H1 (cell line): Measurements from ENCODE around the gene PRIMA1. TPM values are rescaled to one million over a fixed set of nuclear protein-coding genes. Genes with fewer than 3 reads are reported as not detected.

ENCODE experiments used
- ATF3 ChIP-seq: IDR thresholded peaks from 2 replicates; pipeline ENCODE4 v1.6.1; 2011; ENCODE audit warnings: low read depth, mild to moderate bottlenecking, low read length; ENCODE audit not compliant: insufficient read depth
- BRCA1 ChIP-seq: IDR thresholded peaks from 2 replicates; pipeline ENCODE4 v1.6.1; 2012; ENCODE audit warnings: low read depth, low read length, improper control_type of control experiment
- CEBPB ChIP-seq: IDR thresholded peaks from 2 replicates; pipeline ENCODE4 v1.6.1; 2012; ENCODE audit warnings: low read depth, low read length
- POLR2AphosphoS5 ChIP-seq: IDR thresholded peaks from 2 replicates; pipeline ENCODE4 v1.6.1; 2011; ENCODE audit warnings: low read depth, low read length
- RXRA ChIP-seq: IDR thresholded peaks from 2 replicates; pipeline ENCODE4 v1.6.1; 2011; ENCODE audit warnings: low read depth, mild to moderate bottlenecking, low read length, moderate library complexity; ENCODE audit not compliant: insufficient read depth
- polyA plus RNA-seq, 7 experiments: library from polyadenylated mRNA; depleted of rRNA in 3 of 7; stranded (reverse) in 5 of 7; unstranded in 2 of 7; fragments of >200 nt in 5 of 7; fragments of 200-250 nt in 2 of 7; gene quantifications; 1 replicate in 5 of 7; 2 replicates in 1 of 7; 4 replicates in 1 of 7; pipeline versions ENCODE4 v1.2.1 to v1.2.3, GENCODE V29; 2011 to 2013; ENCODE audit warnings: missing spikeins in 2 of 7, mixed read lengths in 2 of 7
- total RNA-seq: library from RNA; stranded (reverse); fragmentation: NEBNext Ultra II Directional; extraction: Animal tissue kit (Norgen Biotek cat#: 25700); gene quantifications from 2 replicates; pipeline ENCODE4 v1.2.1, GENCODE V29; 2021

PRIMA1 gene
- total and polyA plus RNA-seq, 2 of the 8 experiments (the other 6 are each of a cell fraction or from before 2014, with no cell fraction given), result 2.8 to 4.5 TPM

- no peak for TF ChIP-seq POLR2AphosphoS5
- no peak for TF ChIP-seq ATF3
- no peak for TF ChIP-seq RXRA
- TF ChIP-seq BRCA1, result no peak
- TF ChIP-seq CEBPB, result no peak
Observed at GRCh38 chr14:93727917-93728650, 60.2 kb downstream of the PRIMA1 start (continued).
